Activated T-helper 1 cell treated with anti-CD3 and anti-CD28 coated beads, Interleukin-12 subunit alpha, Interleukin-12 subunit beta, Interleukin-2, Interleukin-4 antibody, amounts not matched to agents 30 ng/mL and 10 ng/mL and 1 ng/mL, durations not matched to agents 14 hours and 24 hours and 36 hours (primary cell): ENCODE data around the gene WDR54. TPM values are rescaled to one million over a fixed set of nuclear protein-coding genes. Genes with fewer than 3 reads are reported as not detected.
"Not testable (repeated sequence)": the region's sequence is repeated elsewhere in the genome, so short reads cannot be mapped to it uniquely, and the experiment has no call there.

Source experiments
- DNase-seq: peaks from one replicate; pipeline ENCODE4 v3.0.0; 2021; ENCODE audit warnings: low spot score
- H3K27ac Mint-ChIP-seq: one replicate; pipeline ENCODE4 v1.8.0; 2021; ENCODE audit warnings: mild to moderate bottlenecking, mixed read lengths
- H3K27me3 Mint-ChIP-seq: one replicate; pipeline ENCODE4 v1.8.0; 2022; ENCODE audit warnings: mild to moderate bottlenecking, moderate library complexity, mixed read lengths; ENCODE audit not compliant: insufficient read depth
- H3K36me3 Mint-ChIP-seq: one replicate; pipeline ENCODE4 v1.8.0; 2021; ENCODE audit warnings: low read depth, mixed read lengths
- H3K4me1 Mint-ChIP-seq: one replicate; pipeline ENCODE4 v1.8.0; 2021; ENCODE audit warnings: low read depth, mixed read lengths
- H3K4me3 Mint-ChIP-seq: one replicate; pipeline ENCODE4 v1.8.0; 2021; ENCODE audit warnings: mild to moderate bottlenecking, moderate library complexity, mixed read lengths
- H3K9me3 Mint-ChIP-seq: one replicate; pipeline ENCODE4 v1.8.0; 2021; ENCODE audit warnings: mixed read lengths
- intact Hi-C: fragments of 100-400 bp; cut with micrococcal nuclease; formaldehyde crosslinking; loops from one replicate; pipeline ENCODE4 v1.15.1; 2024
- total RNA-seq: library from RNA; stranded (reverse); gene quantifications from 2 replicates; pipeline ENCODE4 v1.2.3, GENCODE V29; 2022

WDR54 gene
- total RNA-seq, 1 donor from 2014 or later = 58.6 TPM

- peaks cover 30% of the 10 kb centered on the region for H3K36me3 Mint-ChIP-seq
- peak overlapping the region; percentile 98 for H3K4me3 Mint-ChIP-seq
- H3K9me3 Mint-ChIP-seq = no peaks in the 10 kb centered on the region
- peak; percentile 73 for DNase-seq
- no peaks in the 10 kb centered on the region for H3K27me3 Mint-ChIP-seq
- intact Hi-C loops = loop anchor here (1.0 to 10.0 kb wide), 10 partner anchors 15 to 720 kb away; partner anchors contain the start of genes AUP1, C2orf81, DGUOK and HK2
- H3K4me1 Mint-ChIP-seq = peaks cover 62% of the 10 kb centered on the region
- H3K27ac Mint-ChIP-seq = peak overlapping the region; percentile 98
Observed at GRCh38 chr2:74457549-74458131, 36.1 kb downstream of the WDR54 start.

GRCh38 chr2:74458132-74458937 lies 36.8 kb downstream of the WDR54 start, which contains the start of gene WBP1:
Gene WBP1 (plus strand): TSS chr2:74458438. CDS start chr2:74458603, 165 bp downstream.
- DNase-seq = peak; percentile 99
- H3K4me1 Mint-ChIP-seq = peaks cover 61% of the 10 kb centered on the region
- peaks cover 32% of the 10 kb centered on the region for H3K36me3 Mint-ChIP-seq
- intact Hi-C loops = loop anchor here (1.0 to 10.0 kb wide), 10 partner anchors 14 to 721 kb away; partner anchors contain the start of genes AUP1, C2orf81, DGUOK and HK2
- peak within 1 kb of the TSS; percentile 98 for H3K4me3 Mint-ChIP-seq
- no peaks in the 10 kb centered on the region for H3K27me3 Mint-ChIP-seq
- H3K9me3 Mint-ChIP-seq = no peaks in the 10 kb centered on the region
- H3K27ac Mint-ChIP-seq = peak within 1 kb of the TSS; percentile 98

DNA sequence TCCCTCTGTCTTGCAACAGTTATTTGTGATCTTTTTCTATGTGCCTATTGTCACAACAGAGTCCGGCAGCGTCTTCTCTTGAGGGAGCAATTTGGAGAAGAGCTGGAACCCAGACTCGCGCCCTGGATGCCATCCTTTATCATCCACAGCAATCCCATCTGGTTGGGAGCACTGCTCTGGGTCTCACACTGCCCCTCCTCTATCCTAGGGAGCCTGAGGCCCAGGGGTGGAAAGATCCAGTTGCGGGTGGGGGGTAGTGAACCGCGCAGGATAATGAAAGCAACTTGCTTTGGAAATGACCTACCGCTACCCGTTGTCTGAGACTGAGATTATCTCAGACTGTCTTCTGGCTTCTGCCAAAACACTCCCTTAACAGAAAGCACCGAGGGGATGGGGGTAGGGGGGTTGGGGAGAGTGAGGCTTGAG lies 37.4 kb downstream of the WDR54 start:
- intact Hi-C loops = loop anchor here (1.0 to 10.0 kb wide), 10 partner anchors 13 to 722 kb away; partner anchors contain the start of genes AUP1, C2orf81, DGUOK and HK2
- H3K9me3 Mint-ChIP-seq = no peaks in the 10 kb centered on the region
- DNase-seq = no peak
- H3K4me3 Mint-ChIP-seq = peak overlapping the region; percentile 98
- no peaks in the 10 kb centered on the region for H3K27me3 Mint-ChIP-seq
- peaks cover 61% of the 10 kb centered on the region for H3K4me1 Mint-ChIP-seq
- H3K27ac Mint-ChIP-seq = peak overlapping the region; percentile 98
- H3K36me3 Mint-ChIP-seq = peaks cover 32% of the 10 kb centered on the region

- Mint-ChIP-seq H3K4me1 (peaks cover 56% of the 10 kb centered on the region), H3K4me3 (peak overlapping the region; percentile 98), H3K36me3 (peaks cover 32% of the 10 kb centered on the region), H3K27ac (peak overlapping the region; percentile 81)
- intact Hi-C loops = loop anchor here (2.0 to 10.0 kb wide), 3 partner anchors 475 to 535 kb away; partner anchors contain the start of genes DGUOK, POLE4 and TET3
- not testable (repeated sequence) for DNase-seq, H3K27me3 Mint-ChIP-seq, H3K9me3 Mint-ChIP-seq
Observed at GRCh38 chr2:74459503-74460118, 38.1 kb downstream of the WDR54 start.

GRCh38 chr2:74460187-74460586 lies 38.7 kb downstream of the WDR54 start:
- H3K9me3 Mint-ChIP-seq, H3K27me3 Mint-ChIP-seq, DNase-seq, intact Hi-C loops, H3K27ac Mint-ChIP-seq: not testable (repeated sequence)
- H3K4me1 Mint-ChIP-seq = peaks cover 50% of the 10 kb centered on the region
- peak overlapping the region; percentile 98 for H3K4me3 Mint-ChIP-seq
- H3K36me3 Mint-ChIP-seq = peaks cover 29% of the 10 kb centered on the region

- no peaks in the 10 kb centered on the region for H3K9me3 Mint-ChIP-seq
- H3K27me3 Mint-ChIP-seq = no peaks in the 10 kb centered on the region
- intact Hi-C loops = no loop called here
- H3K4me1 Mint-ChIP-seq = peaks cover 43% of the 10 kb centered on the region
- no peak for DNase-seq
- peaks cover 18% of the 10 kb centered on the region for H3K36me3 Mint-ChIP-seq
- no peak overlapping the region for H3K4me3 Mint-ChIP-seq
- peak overlapping the region; percentile 38 for H3K27ac Mint-ChIP-seq
Observed at GRCh38 chr2:74461187-74462053, 39.9 kb downstream of the WDR54 start.

GRCh38 chr2:74462054-74462785 lies 40.7 kb downstream of the WDR54 start:
- Mint-ChIP-seq H3K9me3 (no peaks in the 10 kb centered on the region), H3K4me1 (peaks cover 35% of the 10 kb centered on the region), H3K36me3 (peaks cover 12% of the 10 kb centered on the region), H3K27me3 (no peaks in the 10 kb centered on the region), H3K4me3 (peak overlapping the region; percentile 70), H3K27ac (no peak overlapping the region)
- no peak for DNase-seq
- intact Hi-C loops = no loop called here

- Mint-ChIP-seq H3K27ac (no peak overlapping the region), H3K27me3 (no peaks in the 10 kb centered on the region), H3K4me3 (peak overlapping the region; percentile 70), H3K9me3 (no peaks in the 10 kb centered on the region), H3K4me1 (peaks cover 33% of the 10 kb centered on the region), H3K36me3 (peaks cover 9% of the 10 kb centered on the region)
- DNase-seq = no peak
- intact Hi-C loops = no loop called here
Observed at GRCh38 chr2:74462786-74463105, 41.2 kb downstream of the WDR54 start.

DNA sequence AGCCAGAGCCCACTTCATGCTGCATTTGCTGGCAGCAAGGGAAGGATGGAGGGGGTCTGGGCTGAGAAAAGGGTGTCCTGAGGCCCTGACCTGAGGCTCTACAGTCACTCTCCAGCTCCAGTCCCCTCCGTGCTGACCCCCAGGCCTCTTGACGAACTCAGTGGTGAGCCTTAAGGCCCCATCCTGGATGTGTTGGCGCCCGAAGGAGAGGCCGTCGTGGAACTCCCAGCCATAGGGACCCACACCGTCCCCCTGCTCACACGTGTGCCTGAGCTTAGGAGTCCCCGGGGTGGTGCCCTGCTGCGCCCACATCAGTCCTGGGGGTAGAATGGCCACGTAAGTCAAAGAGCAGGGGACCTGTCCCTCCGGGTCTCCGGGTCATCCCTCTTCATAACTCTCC lies 42.9 kb downstream of the WDR54 start:
- peaks cover 9% of the 10 kb centered on the region for H3K36me3 Mint-ChIP-seq
- H3K27me3 Mint-ChIP-seq = no peaks in the 10 kb centered on the region
- H3K4me3 Mint-ChIP-seq = peak overlapping the region; percentile 96
- intact Hi-C loops = loop anchor here (1.0 kb wide), 1 partner anchor 8 kb away; the partner anchor contains the start of gene MRPL53
- no peak for DNase-seq
- peaks cover 26% of the 10 kb centered on the region for H3K4me1 Mint-ChIP-seq
- H3K27ac Mint-ChIP-seq = peak overlapping the region; percentile 68
- H3K9me3 Mint-ChIP-seq = no peaks in the 10 kb centered on the region

GRCh38 chr2:74470742-74471141 lies 49.2 kb downstream of the WDR54 start:
- H3K4me3 Mint-ChIP-seq = peak overlapping the region; percentile 79
- H3K27ac Mint-ChIP-seq = peak overlapping the region; percentile 83
- DNase-seq, H3K27me3 Mint-ChIP-seq, H3K9me3 Mint-ChIP-seq, intact Hi-C loops: not testable (repeated sequence)
- peaks cover 26% of the 10 kb centered on the region for H3K4me1 Mint-ChIP-seq
- H3K36me3 Mint-ChIP-seq = peaks cover 28% of the 10 kb centered on the region

DNA sequence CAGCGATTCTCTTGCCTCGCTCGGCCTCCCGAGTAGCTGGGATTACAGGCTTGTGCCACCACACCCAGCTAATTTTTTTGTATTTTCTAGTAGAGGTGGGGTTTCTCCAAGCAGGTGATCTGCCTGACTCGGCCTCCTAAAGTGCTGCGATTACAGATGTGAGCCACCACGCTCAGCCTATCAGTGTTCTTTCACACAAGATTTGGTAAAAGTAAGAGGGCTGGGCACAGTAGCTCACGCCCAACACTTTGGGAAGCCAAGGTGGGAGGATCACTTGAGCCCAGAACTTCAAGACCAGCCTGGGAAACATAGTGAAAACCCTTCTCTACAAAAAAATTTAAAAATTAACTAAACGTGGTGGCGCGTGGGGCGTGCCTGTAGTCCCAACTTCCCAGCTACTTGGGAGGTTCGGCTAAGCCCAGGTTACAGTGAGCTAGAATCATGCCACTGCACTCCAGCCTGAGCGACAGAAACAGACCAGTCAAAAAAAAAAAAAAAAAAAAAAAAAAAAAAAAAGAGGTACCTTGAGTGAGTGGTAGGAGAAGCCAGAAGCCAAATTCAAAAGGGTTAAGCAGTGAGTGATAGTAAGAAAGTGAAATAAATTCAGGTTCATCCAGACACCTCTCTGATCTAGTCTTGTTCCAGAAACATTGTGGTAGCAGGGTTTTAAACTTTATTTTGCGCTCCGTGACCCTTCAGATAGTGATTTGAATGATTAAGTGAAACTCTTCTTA lies 50.0 kb downstream of the WDR54 start:
- Mint-ChIP-seq H3K27me3 (peaks cover 2% of the 10 kb centered on the region), H3K4me3 (peak overlapping the region; percentile 99), H3K36me3 (peaks cover 29% of the 10 kb centered on the region), H3K27ac (peak overlapping the region; percentile 94), H3K4me1 (peaks cover 21% of the 10 kb centered on the region), H3K9me3 (no peaks in the 10 kb centered on the region)
- no peak for DNase-seq
- intact Hi-C loops = loop anchor here (1.0 kb wide), 5 partner anchors 7 to 58 kb away; partner anchors contain the start of genes AUP1, HTRA2, PCGF1 and TTC31
